HG03039 (cell line): Measurements from ENCODE around the gene LSM14A.
A peak's percentile ranks its signal among the peaks of the same experiment; 100 is the strongest.
"Not testable (repeated sequence)": the region's sequence is repeated elsewhere in the genome, so short reads cannot be mapped to it uniquely, and the experiment has no call there.

Experiments used
- ATAC-seq: cut with Tn5 transposase; IDR thresholded peaks from one replicate; pipeline ENCODE4 v1.9.1; 2021; ENCODE audit warnings: mild to moderate bottlenecking, moderate library complexity; ENCODE audit not compliant: unreplicated experiment

The LSM14A gene

GRCh38 chr19:34171877-34172660, at the start of gene LSM14A:
Gene LSM14A (plus strand): TSS chr19:34172504. CDS start chr19:34172643, 139 bp downstream.
- ATAC-seq, result peak; percentile 66

DNA sequence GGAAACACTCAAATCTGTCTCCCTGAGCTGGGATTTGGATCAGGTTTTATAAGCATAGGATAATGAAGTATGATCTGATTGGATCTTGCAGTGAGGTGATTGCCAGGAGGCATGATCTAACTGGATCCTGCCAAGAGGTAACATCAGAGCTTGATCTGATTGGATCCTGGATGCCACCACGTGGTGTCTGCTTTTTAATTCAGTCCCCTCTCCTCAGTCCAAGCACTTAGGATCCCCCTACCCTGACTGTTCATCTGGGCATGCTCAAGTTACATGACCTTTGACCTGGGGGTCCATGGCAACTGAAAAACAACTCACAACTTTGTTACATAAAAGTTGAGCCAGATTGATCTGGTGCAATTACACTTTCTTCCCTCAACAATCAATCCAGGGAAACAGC, 47.5 kb upstream of the LSM14A start:
- ATAC-seq, result no peak

DNA sequence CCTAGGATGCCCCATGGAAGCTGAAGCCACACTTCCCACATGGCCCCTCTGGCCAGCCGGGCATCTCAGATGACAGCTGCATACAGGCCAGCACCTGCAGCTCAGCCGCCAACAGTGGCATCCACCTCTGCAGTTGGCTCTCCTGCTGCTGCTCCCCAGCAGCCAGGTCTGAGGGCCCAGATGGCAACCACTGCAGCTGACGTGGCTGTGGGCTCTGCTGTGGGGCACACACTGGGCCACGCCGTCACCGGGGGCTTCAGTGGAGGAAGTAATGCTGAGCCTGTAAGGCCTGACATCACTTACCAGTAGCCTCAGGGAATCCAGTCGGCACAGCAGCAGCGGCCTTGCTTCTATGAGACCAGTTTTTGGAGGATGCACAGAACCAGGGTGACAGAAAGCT, 45.3 kb upstream of the LSM14A start:
- ATAC-seq, result no peak

DNA sequence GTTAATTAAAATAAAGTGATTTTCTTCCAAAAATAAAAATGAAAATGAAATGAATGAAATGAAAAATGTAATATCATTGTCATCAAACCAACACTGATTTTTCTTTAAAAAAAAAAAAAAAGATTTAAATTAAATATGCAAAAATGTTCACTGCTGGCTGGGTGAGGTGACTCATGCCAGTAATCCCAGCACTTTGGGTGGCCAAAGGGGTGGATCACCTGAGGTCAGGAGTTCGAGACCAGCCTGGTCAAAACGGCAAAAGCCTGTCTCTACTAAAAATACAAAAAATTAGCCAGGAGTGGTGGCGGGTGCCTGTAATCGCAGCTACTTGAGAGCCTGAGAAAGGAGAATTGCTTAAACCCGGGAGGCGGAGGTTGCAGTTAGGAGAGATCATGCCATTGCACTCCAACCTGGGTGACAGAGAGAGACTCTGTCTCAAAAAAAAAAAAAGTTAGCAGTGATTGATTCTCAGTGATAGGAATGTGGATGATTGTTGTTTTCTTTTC, 44.6 kb upstream of the LSM14A start:
- no peak for ATAC-seq

- no peak for ATAC-seq
Measured at GRCh38 chr19:34128558-34129250, 43.6 kb upstream of the LSM14A start.

- ATAC-seq, result no peak
Measured at GRCh38 chr19:34131100-34131499, 41.2 kb upstream of the LSM14A start.

DNA sequence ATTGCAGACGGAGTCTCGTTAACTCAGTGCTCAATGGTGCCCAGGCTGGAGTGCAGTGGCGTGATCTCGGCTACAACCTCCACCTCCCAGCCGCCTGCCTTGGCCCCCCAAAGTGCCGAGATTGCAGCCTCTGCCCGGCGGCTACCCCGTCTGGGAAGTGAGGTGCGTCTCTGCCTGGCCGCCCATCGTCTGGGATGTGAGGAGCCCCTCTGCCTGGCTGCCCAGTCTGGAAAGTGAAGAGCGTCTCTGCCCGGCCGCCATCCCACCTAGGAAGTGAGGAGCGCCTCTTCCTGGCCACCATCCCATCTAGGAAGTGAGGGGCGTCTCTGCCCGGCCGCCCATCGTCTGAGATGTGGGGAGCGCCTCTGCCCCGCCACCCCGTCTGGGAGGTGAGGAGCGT, 40.2 kb upstream of the LSM14A start:
- not testable (repeated sequence) for ATAC-seq

DNA sequence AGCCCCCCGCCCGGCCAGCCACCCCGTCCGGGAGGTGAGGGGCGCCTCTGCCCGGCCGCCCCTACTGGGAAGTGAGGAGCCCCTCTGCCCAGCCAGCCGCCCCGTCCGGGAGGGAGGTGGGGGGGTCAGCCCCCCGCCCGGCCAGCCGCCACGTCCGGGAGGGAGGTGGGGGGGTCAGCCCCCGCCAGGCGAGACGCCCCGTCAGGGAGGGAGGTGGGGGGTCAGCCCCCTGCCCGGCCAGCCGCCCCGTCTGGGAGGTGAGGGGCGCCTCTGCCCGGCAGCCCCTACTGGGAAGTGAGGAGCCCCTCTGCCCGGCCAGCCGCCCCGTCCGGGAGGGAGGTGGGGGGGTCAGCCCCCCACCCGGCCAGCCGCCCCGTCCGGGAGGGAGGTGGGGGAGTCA, 39.6 kb upstream of the LSM14A start:
- not testable (repeated sequence) for ATAC-seq

DNA sequence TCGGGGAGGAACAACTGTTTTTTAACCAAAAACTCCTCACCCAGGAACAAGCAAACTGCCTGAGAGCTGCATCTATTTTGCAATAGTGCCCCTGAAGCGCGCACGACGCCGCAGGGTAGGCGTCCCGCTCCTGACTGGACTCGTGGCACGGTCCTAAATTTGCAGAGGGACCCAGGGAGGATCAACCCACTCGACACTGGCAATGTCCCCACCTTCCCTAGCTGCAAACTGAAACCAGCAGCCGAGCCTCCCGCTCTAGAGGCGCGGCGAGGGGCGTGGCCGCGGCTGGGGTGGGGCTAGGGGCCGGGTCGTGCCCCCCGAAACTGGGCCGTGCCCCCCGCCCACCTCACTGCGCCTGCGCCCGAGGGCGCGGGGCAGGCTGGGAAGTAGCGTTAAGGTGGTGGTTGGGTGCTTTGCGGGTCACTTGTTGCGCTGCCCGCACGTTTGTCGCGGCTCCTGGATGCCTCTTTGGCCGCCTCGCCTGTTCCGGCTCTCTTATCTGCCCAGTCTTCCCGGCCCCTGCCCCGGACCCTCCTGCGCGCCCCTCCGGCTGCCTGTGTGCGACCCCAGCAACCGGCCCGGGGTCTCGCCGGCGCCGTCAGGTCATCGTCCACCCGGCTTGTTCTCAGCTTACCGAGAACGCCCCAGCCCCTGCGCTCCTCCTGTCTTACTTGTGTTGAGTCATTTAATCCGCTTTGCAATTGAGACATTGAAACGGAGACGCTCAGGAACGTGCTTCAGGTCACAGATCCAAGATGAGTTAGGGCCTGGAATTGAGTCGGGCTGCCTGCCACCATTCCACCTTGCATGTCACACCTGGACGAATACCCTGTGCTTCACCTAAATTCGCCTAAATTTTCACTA, 37.9 kb upstream of the LSM14A start:
- ATAC-seq, result peak; percentile 95

- no peak for ATAC-seq
Measured at GRCh38 chr19:34135054-34135800, 37.1 kb upstream of the LSM14A start.

DNA sequence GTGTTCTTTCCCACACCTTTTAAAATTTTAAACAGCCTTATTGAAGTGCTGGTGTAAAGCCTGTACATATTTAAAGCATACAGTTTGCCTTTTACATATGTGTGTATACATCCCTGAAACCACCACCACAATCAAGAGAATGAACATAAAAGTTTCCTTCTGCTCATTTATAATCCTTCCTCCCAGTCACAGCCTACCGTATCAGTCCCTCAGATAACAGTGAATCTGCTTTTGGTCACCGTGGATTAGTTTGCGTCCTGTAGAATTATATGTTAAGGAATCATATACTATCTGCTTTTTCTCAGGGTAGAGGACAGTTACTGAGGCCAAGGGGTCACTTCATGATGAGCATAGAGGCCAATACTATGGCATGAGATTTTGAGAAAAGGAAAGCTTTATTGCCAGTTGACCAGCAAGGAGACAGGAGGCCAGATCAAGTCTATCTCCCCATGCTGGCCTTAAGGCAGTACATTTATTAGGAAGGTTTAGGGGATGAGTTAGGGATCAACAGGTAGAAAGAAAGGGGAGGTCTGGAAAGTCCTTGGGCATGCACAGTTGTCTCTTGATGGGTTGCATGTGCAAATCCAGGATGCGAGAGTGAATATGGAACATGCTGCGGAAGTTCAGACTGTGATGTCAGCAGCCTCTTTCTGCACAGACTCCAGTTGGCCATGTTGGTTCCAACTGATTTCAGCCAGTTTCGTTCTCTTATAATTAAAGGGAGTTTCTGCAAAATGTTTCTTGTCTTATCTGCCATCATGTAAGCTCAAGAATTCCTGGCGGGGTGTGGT, 36.3 kb upstream of the LSM14A start:
- ATAC-seq, result no peak

- ATAC-seq, result no peak
Measured at GRCh38 chr19:34141025-34141424, 31.3 kb upstream of the LSM14A start.

- ATAC-seq, result no peak
Measured at GRCh38 chr19:34142440-34142839, 29.9 kb upstream of the LSM14A start.

- no peak for ATAC-seq
Measured at GRCh38 chr19:34145741-34146202, 26.5 kb upstream of the LSM14A start.

GRCh38 chr19:34148658-34149185, 23.6 kb upstream of the LSM14A start:
- ATAC-seq, result no peak

DNA sequence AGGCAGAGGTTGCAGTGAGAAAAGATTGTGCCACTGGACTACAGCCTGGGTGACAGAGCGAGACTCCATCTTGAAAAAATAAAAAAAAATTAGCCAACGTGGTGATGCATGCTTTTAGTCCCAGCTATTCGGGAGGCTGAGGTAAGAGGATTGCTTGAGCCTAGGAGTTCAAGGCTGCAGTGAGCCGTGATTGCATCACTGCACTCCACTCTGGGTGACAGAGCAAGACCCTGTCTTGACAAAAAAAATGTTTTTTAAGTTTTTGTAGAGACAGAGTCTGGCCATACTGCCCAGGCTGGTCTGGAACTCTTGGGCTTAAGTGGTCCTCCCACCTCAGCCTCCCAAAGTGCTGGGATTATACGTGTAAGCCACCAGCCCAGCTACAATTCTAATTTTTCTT, 22.4 kb upstream of the LSM14A start:
- no peak for ATAC-seq

- no peak for ATAC-seq
Measured at GRCh38 chr19:34150558-34150957, 21.7 kb upstream of the LSM14A start.

DNA sequence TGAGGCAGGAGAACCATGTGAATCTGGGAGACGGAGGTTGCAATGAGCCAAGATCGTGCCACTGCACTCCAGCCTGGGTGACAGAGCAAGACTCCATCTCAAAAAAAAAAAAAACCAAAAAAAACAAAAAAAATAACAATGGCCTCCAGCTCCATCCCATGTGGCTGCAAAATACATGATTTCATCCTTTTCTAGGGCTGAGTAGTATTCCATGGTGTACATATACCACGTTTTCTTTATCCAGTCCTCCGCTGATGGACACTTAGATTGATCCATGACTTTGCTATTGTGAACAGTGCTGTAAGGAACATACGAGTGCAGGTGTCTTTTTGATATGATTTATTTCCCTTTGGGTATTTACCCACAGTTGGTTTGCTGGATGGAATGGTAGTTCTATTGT, 20.9 kb upstream of the LSM14A start:
- no peak for ATAC-seq

DNA sequence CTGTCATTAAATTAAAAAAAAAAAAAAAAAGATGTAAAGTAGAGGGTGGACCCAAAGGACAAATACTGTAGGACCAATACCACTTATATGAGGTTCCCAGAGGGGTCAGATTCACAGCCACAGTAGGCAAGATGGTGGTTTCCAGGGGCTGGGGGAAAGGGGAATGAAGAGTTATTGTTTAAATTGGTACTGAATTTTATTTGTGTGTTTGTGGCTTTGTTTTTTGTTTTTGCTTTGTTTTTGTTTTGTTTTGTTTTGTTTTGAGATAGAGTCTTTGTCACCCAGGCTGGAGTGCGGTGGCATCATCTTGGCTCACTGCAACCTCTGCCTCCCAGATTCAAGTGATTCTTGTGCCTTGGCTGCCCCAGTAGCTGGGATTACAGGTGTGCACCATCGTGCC, 17.9 kb upstream of the LSM14A start:
- no peak for ATAC-seq
